Thyroid gland (tissue), 4 donors: ENCODE results near the gene ABCA2. TPM values are rescaled to one million over a fixed set of nuclear protein-coding genes. Genes with fewer than 3 reads are reported as not detected.

ENCODE experiments used
- DNase-seq, 2 donors: peaks; one replicate each; pipeline ENCODE4 v3.0.0-alpha.2; 2019
- H3K27ac ChIP-seq, 3 donors: fragments of 200-600 bp; sonication (generic); 1 replicate in 2 of 3; 2 replicates in 1 of 3; pipeline ENCODE4 v1.5.1; 2016 to 2019; ENCODE audit warnings: mild to moderate bottlenecking in 1 of 3, moderate library complexity in 1 of 3
- H3K27me3 ChIP-seq: fragments of 200-600 bp; sonication (generic); one replicate; pipeline ENCODE4 v1.5.1; 2019
- H3K36me3 ChIP-seq, 2 donors: fragments of 200-600 bp; sonication (generic); one replicate each; pipeline ENCODE4 v1.5.1; 2016 to 2019
- H3K4me1 ChIP-seq, 2 donors: fragments of 200-600 bp; sonication (generic); one replicate each; pipeline ENCODE4 v1.5.1; 2017 to 2019
- H3K4me3 ChIP-seq, 3 donors: fragments of 200-600 bp; sonication (generic); replicated peaks in 1 of 3; 1 replicate in 2 of 3; 2 replicates in 1 of 3; pipeline ENCODE4 v1.5.1; 2016; ENCODE audit warnings: mild to moderate bottlenecking in 1 of 3
- H3K9me3 ChIP-seq: fragments of 200-600 bp; sonication (generic); one replicate; pipeline ENCODE4 v1.5.1; 2017
- CTCF ChIP-seq, 6 experiments: fragments of 200-600 bp in 3 of 6; fragments of 450-650 bp in 3 of 6; sonication (generic) in 3 of 6; IDR thresholded peaks; one replicate each; pipeline ENCODE4 v1.5.1; 2016 to 2019; ENCODE audit warnings: antibody characterized with exemption in 6 of 6, mild to moderate bottlenecking in 2 of 6, inconsistent platforms in 1 of 6, moderate library complexity in 1 of 6
- POLR2A ChIP-seq, 2 donors: fragments of 450-650 bp; IDR thresholded peaks; one replicate each; pipeline ENCODE4 v1.6.1; 2017; ENCODE audit warnings: antibody characterized with exemption in 2 of 2, mild to moderate bottlenecking in 2 of 2, moderate library complexity in 1 of 2
- WGBS, 2 donors: methylation state at CpG; one replicate each; pipeline ENCODE4 v1.1.5; 2017; 5-methylcytosine and 5-hydroxymethylcytosine counted together
- intact Hi-C: fragments of 100-400 bp; cut with DNase I; formaldehyde crosslinking; loops from one replicate; pipeline ENCODE4 v1.15.1; 2023
- total RNA-seq, 4 donors: library from RNA; depleted of rRNA; stranded (reverse); fragments of >200 nt; gene quantifications; one replicate each; pipeline ENCODE4 v1.2.3, GENCODE V29; 2016

The ABCA2 gene
- total RNA-seq, 4 donors from 2014 or later: 36.8 to 59.7 (median 50.2) TPM

- peaks cover 21 to 28% of the 10 kb centered on the region in 2 donors for H3K4me1 ChIP-seq
- H3K27me3 ChIP-seq: no peaks in the 10 kb centered on the region
- peaks cover 8 to 12% of the 10 kb centered on the region in 2 donors for H3K36me3 ChIP-seq
- H3K4me3 ChIP-seq: no peak overlapping the region
- no peaks in the 10 kb centered on the region for H3K9me3 ChIP-seq
- DNase-seq: no peak
- H3K27ac ChIP-seq: no peak overlapping the region
- TF ChIP-seq CTCF (IDR thresholded peaks at IDR 0.05) (no peak), POLR2A (IDR thresholded peaks at IDR 0.05) (no peak)
- 78 to 92% methylated on average over 12 of the region's 12 CpGs for WGBS, 2 donors
- intact Hi-C loops: no loop called here
These were observed 47.3 kb upstream of the ABCA2 start for GRCh38 chr9:137075275-137075775.

GRCh38 chr9:137074657-137075274 is 46.7 kb upstream of the ABCA2 start:
- no peak overlapping the region for H3K27ac ChIP-seq
- 72 to 81% methylated on average over 12 of the region's 12 CpGs for WGBS, 2 donors
- no peaks in the 10 kb centered on the region for H3K27me3 ChIP-seq
- intact Hi-C loops: no loop called here
- peaks cover 21 to 29% of the 10 kb centered on the region in 2 donors for H3K4me1 ChIP-seq
- TF ChIP-seq POLR2A (IDR thresholded peaks at IDR 0.05): no peak
- no peak for TF ChIP-seq CTCF (IDR thresholded peaks at IDR 0.05)
- no peak overlapping the region for H3K4me3 ChIP-seq
- H3K36me3 ChIP-seq: peaks cover 6 to 8% of the 10 kb centered on the region in 2 donors
- no peak for DNase-seq
- no peaks in the 10 kb centered on the region for H3K9me3 ChIP-seq

- no peak overlapping the region for H3K4me3 ChIP-seq
- WGBS, 2 donors: 80 to 83% methylated on average over 8 of the region's 8 CpGs
- no peaks in the 10 kb centered on the region for H3K9me3 ChIP-seq
- intact Hi-C loops: no loop called here
- no peak for DNase-seq
- no peak for TF ChIP-seq POLR2A (IDR thresholded peaks at IDR 0.05)
- TF ChIP-seq CTCF (IDR thresholded peaks at IDR 0.05): no peak
- H3K27me3 ChIP-seq: no peaks in the 10 kb centered on the region
- peaks cover 21 to 31% of the 10 kb centered on the region in 2 donors for H3K4me1 ChIP-seq
- no peak overlapping the region for H3K27ac ChIP-seq
- H3K36me3 ChIP-seq: peaks cover 0 to under 1% of the 10 kb centered on the region in 2 donors
These were observed 46.0 kb upstream of the ABCA2 start for GRCh38 chr9:137073992-137074399.

GRCh38 chr9:137071282-137071681 is 43.2 kb upstream of the ABCA2 start:
- H3K4me3 ChIP-seq: peak overlapping the region in 1 of 3 donors; percentile 19
- no peaks in the 10 kb centered on the region for H3K36me3 ChIP-seq
- no peaks in the 10 kb centered on the region for H3K9me3 ChIP-seq
- H3K27me3 ChIP-seq: no peaks in the 10 kb centered on the region
- intact Hi-C loops: no loop called here
- DNase-seq: no peak
- WGBS, 2 donors: 100% methylated on average over 1 of the region's 2 CpGs; no CpG with 5 or more reads in 1 of the 2 donors
- H3K27ac ChIP-seq: peak overlapping the region; percentile 56 to 83 (median 73)
- TF ChIP-seq POLR2A (IDR thresholded peaks at IDR 0.05): no peak
- no peak for TF ChIP-seq CTCF (IDR thresholded peaks at IDR 0.05)
- H3K4me1 ChIP-seq: peaks cover 6 to 14% of the 10 kb centered on the region in 2 donors

GRCh38 chr9:137070906-137071275 is 42.9 kb upstream of the ABCA2 start:
- DNase-seq: no peak

More at GRCh38 chr9:137070906-137071275, 42.9 kb upstream of the ABCA2 start:
- H3K4me3 ChIP-seq: peak overlapping the region in 1 of 3 donors; percentile 19
- no peak for TF ChIP-seq POLR2A (IDR thresholded peaks at IDR 0.05)
- peak in 1 of 6 experiments; percentile 12 for TF ChIP-seq CTCF (IDR thresholded peaks at IDR 0.05)
- peaks cover 6 to 14% of the 10 kb centered on the region in 2 donors for H3K4me1 ChIP-seq
- no peaks in the 10 kb centered on the region for H3K36me3 ChIP-seq
- intact Hi-C loops: no loop called here
- peak overlapping the region; percentile 56 to 83 (median 73) for H3K27ac ChIP-seq
- WGBS, 2 donors: 13 to 29% methylated on average over 3 to 6 of the region's 6 CpGs
- no peaks in the 10 kb centered on the region for H3K27me3 ChIP-seq
- no peaks in the 10 kb centered on the region for H3K9me3 ChIP-seq
